ENCODE measurements around the gene YBEY. TPM values are rescaled to one million over a fixed set of nuclear protein-coding genes. Genes with fewer than 3 reads are reported as not detected.

YBEY gene
- total and polyA plus RNA-seq, 5 donors: 10.2 to 18.5 (median 16.0) TPM

- intact Hi-C loops (cut with DNase I): loop anchor here in 2 of 4 donors (10.0 kb wide), 2 partner anchors 135 to 315 kb away; partner anchors contain the start of gene FTCD (in 1 of the 2)
- 82% methylated on average over 6 of the region's 6 CpGs for WGBS
Measured at GRCh38 chr21:46289655-46290179, 3.6 kb downstream of the YBEY start.

GRCh38 chr21:46291561-46291960, 5.4 kb downstream of the YBEY start:
- intact Hi-C loops (cut with DNase I): no loop called here
- ATAC-seq (no peak), DNase-seq (no peak)
- H3K27ac ChIP-seq (ENCODE audit: low read length): no peak overlapping the region
- WGBS: 91% methylated on average over 2 of the region's 2 CpGs
- no peak overlapping the region for H3K4me3 ChIP-seq (ENCODE audit: low read length)
- no peaks in the 10 kb centered on the region for H3K9me3 ChIP-seq (ENCODE audit: control insufficient read depth, low read length)
- no peaks in the 10 kb centered on the region for H3K27me3 ChIP-seq (ENCODE audit: control insufficient read depth, insufficient read depth)
- H3K4me1 ChIP-seq (ENCODE audit: control insufficient read depth, insufficient read depth, low read length): no peaks in the 10 kb centered on the region

More at GRCh38 chr21:46289655-46290179, 3.6 kb downstream of the YBEY start:
- H3K27ac ChIP-seq (ENCODE audit: low read length): no peak overlapping the region
- DNase-seq (no peak), ATAC-seq (no peak)
- H3K4me1 ChIP-seq (ENCODE audit: control insufficient read depth, insufficient read depth, low read length): no peaks in the 10 kb centered on the region
- no peak overlapping the region for H3K4me3 ChIP-seq (ENCODE audit: low read length)
- no peaks in the 10 kb centered on the region for H3K27me3 ChIP-seq (ENCODE audit: control insufficient read depth, insufficient read depth)
- H3K9me3 ChIP-seq (ENCODE audit: control insufficient read depth, low read length): no peaks in the 10 kb centered on the region

GRCh38 chr21:46294647-46295176, 8.6 kb downstream of the YBEY start:
- 43% methylated on average over 10 of the region's 10 CpGs for WGBS
- H3K27me3 ChIP-seq (ENCODE audit: control insufficient read depth, insufficient read depth): no peaks in the 10 kb centered on the region
- H3K9me3 ChIP-seq (ENCODE audit: control insufficient read depth, low read length): no peaks in the 10 kb centered on the region
- no peaks in the 10 kb centered on the region for H3K4me1 ChIP-seq (ENCODE audit: control insufficient read depth, insufficient read depth, low read length)
- no peak overlapping the region for H3K27ac ChIP-seq (ENCODE audit: low read length)
- ATAC-seq (peak in 1 of 2 donors; percentile 3), DNase-seq (peak in 2 of 3 donors; percentile 27 to 54)
- intact Hi-C loops (cut with DNase I): no loop called here
- no peak overlapping the region for H3K4me3 ChIP-seq (ENCODE audit: low read length)

GRCh38 chr21:46295177-46295770, 9.1 kb downstream of the YBEY start:
- Histone ChIP-seq H3K27ac (ENCODE audit: low read length) (no peak overlapping the region), H3K4me1 (ENCODE audit: control insufficient read depth, insufficient read depth, low read length) (no peaks in the 10 kb centered on the region), H3K27me3 (ENCODE audit: control insufficient read depth, insufficient read depth) (no peaks in the 10 kb centered on the region), H3K9me3 (ENCODE audit: control insufficient read depth, low read length) (no peaks in the 10 kb centered on the region), H3K4me3 (ENCODE audit: low read length) (no peak overlapping the region)
- intact Hi-C loops (cut with DNase I): no loop called here
- peak; percentile 5 to 22 for ATAC-seq
- WGBS: 39% methylated on average over 9 of the region's 9 CpGs
- peak; percentile 48 to 73 (median 51) for DNase-seq

GRCh38 chr21:46295996-46296752, 10.0 kb downstream of the YBEY start:
- DNase-seq: peak; percentile 93 to 98 (median 95)
- WGBS: 42% methylated on average over 29 of the region's 29 CpGs
- Histone ChIP-seq H3K9me3 (ENCODE audit: control insufficient read depth, low read length) (no peaks in the 10 kb centered on the region), H3K4me3 (ENCODE audit: low read length) (no peak overlapping the region), H3K27ac (ENCODE audit: low read length) (peak overlapping the region; percentile 42), H3K27me3 (ENCODE audit: control insufficient read depth, insufficient read depth) (no peaks in the 10 kb centered on the region), H3K4me1 (ENCODE audit: control insufficient read depth, insufficient read depth, low read length) (no peaks in the 10 kb centered on the region)
- intact Hi-C loops (cut with DNase I): no loop called here
- peak; percentile 95 to 96 for ATAC-seq

- Histone ChIP-seq H3K27ac (ENCODE audit: low read length) (peak overlapping the region; percentile 5), H3K4me3 (ENCODE audit: low read length) (peak overlapping the region; percentile 42), H3K9me3 (ENCODE audit: control insufficient read depth, low read length) (no peaks in the 10 kb centered on the region), H3K27me3 (ENCODE audit: control insufficient read depth, insufficient read depth) (no peaks in the 10 kb centered on the region), H3K4me1 (ENCODE audit: control insufficient read depth, insufficient read depth, low read length) (no peaks in the 10 kb centered on the region)
- 3% methylated on average over 84 of the region's 84 CpGs for WGBS
- peak; percentile 48 to 55 for ATAC-seq
- intact Hi-C loops (cut with DNase I): no loop called here
- DNase-seq: peak; percentile 44 to 76 (median 72)
Measured at GRCh38 chr21:46297338-46298271, 11.5 kb downstream of the YBEY start.

- ATAC-seq (no peak), DNase-seq (no peak)
- Histone ChIP-seq H3K4me1 (ENCODE audit: control insufficient read depth, insufficient read depth, low read length) (no peaks in the 10 kb centered on the region), H3K27me3 (ENCODE audit: control insufficient read depth, insufficient read depth) (no peaks in the 10 kb centered on the region), H3K4me3 (ENCODE audit: low read length) (no peak overlapping the region), H3K9me3 (ENCODE audit: control insufficient read depth, low read length) (no peaks in the 10 kb centered on the region), H3K27ac (ENCODE audit: low read length) (no peak overlapping the region)
- 86% methylated on average over 9 of the region's 9 CpGs for WGBS
- intact Hi-C loops (cut with DNase I): no loop called here
Measured at GRCh38 chr21:46299167-46299566, 13.0 kb downstream of the YBEY start.

GRCh38 chr21:46301759-46302158, 15.6 kb downstream of the YBEY start:
- no peak for DNase-seq
- no peaks in the 10 kb centered on the region for H3K4me1 ChIP-seq (ENCODE audit: control insufficient read depth, insufficient read depth, low read length)
- 95% methylated on average over 14 of the region's 14 CpGs for WGBS
- no peak overlapping the region for H3K27ac ChIP-seq (ENCODE audit: low read length)
- no peaks in the 10 kb centered on the region for H3K27me3 ChIP-seq (ENCODE audit: control insufficient read depth, insufficient read depth)
- H3K4me3 ChIP-seq (ENCODE audit: low read length): no peak overlapping the region
- intact Hi-C loops (cut with DNase I): no loop called here
- no peaks in the 10 kb centered on the region for H3K9me3 ChIP-seq (ENCODE audit: control insufficient read depth, low read length)
- ATAC-seq: no peak

GRCh38 chr21:46304437-46304836, 18.3 kb downstream of the YBEY start:
- ATAC-seq: no peak
- no peaks in the 10 kb centered on the region for H3K27me3 ChIP-seq (ENCODE audit: control insufficient read depth, insufficient read depth)
- H3K4me1 ChIP-seq (ENCODE audit: control insufficient read depth, insufficient read depth, low read length): no peaks in the 10 kb centered on the region
- no peaks in the 10 kb centered on the region for H3K9me3 ChIP-seq (ENCODE audit: control insufficient read depth, low read length)
- H3K27ac ChIP-seq (ENCODE audit: low read length): no peak overlapping the region
- H3K4me3 ChIP-seq (ENCODE audit: low read length): no peak overlapping the region
- intact Hi-C loops (cut with DNase I): no loop called here
- WGBS: 88% methylated on average over 5 of the region's 5 CpGs
- no peak for DNase-seq

- Histone ChIP-seq H3K4me1 (ENCODE audit: control insufficient read depth, insufficient read depth, low read length) (no peaks in the 10 kb centered on the region), H3K27ac (ENCODE audit: low read length) (no peak overlapping the region), H3K9me3 (ENCODE audit: control insufficient read depth, low read length) (no peaks in the 10 kb centered on the region), H3K27me3 (ENCODE audit: control insufficient read depth, insufficient read depth) (no peaks in the 10 kb centered on the region), H3K4me3 (ENCODE audit: low read length) (no peak overlapping the region)
- intact Hi-C loops (cut with DNase I): no loop called here
- 96% methylated on average over 11 of the region's 11 CpGs for WGBS
- DNase-seq (no peak), ATAC-seq (no peak)
Measured at GRCh38 chr21:46304955-46305354, 18.8 kb downstream of the YBEY start.

Data from right cardiac atrium (tissue), 5 donors.